Measurements from ENCODE around the gene ERGIC3. TPM values are rescaled to one million over a fixed set of nuclear protein-coding genes. Genes with fewer than 3 reads are reported as not detected.

Gene ERGIC3
- 100 to 1,000 TPM; 139 to 145 TPM for total RNA-seq

- Mint-ChIP-seq H3K4me3 (peak within 1 kb of the TSS; percentile 90 to 93), H3K9me3 (no peaks in the 10 kb centered on the region), H3K27ac (peak within 1 kb of the TSS; percentile 78), H3K4me1 (ENCODE audit: low read depth) (peaks cover 31% of the 10 kb centered on the region), H3K27me3 (ENCODE audit: low read depth) (no peaks in the 10 kb centered on the region), H3K36me3 (ENCODE audit: insufficient read depth in 2 of 2) (peaks cover 0 to 2% of the 10 kb centered on the region in 2 donors)
- ATAC-seq (replicated peaks in 1 of 2) (peak; percentile 98), DNase-seq (peak; percentile 99)
Measured at GRCh38 chr20:35541783-35542662, at the start of gene ERGIC3. Gene ERGIC3 (plus strand): TSS chr20:35542078. CDS start chr20:35542098, 20 bp downstream.

GRCh38 chr20:35492352-35492751, 49.5 kb upstream of the ERGIC3 start:
- Mint-ChIP-seq H3K9me3 (no peaks in the 10 kb centered on the region), H3K27ac (peak overlapping the region; percentile 100), H3K36me3 (ENCODE audit: insufficient read depth in 2 of 2) (peaks cover 18 to 36% of the 10 kb centered on the region in 2 donors), H3K4me3 (peak overlapping the region; percentile 100), H3K27me3 (ENCODE audit: low read depth) (no peaks in the 10 kb centered on the region), H3K4me1 (ENCODE audit: low read depth) (peaks cover 52% of the 10 kb centered on the region)
- DNase-seq, result no peak
- ATAC-seq (replicated peaks in 1 of 2), result no peak

GRCh38 chr20:35496481-35496880, 45.4 kb upstream of the ERGIC3 start:
- Mint-ChIP-seq H3K27me3 (ENCODE audit: low read depth) (no peaks in the 10 kb centered on the region), H3K36me3 (ENCODE audit: insufficient read depth in 2 of 2) (peaks cover 13 to 37% of the 10 kb centered on the region in 2 donors), H3K4me3 (no peak overlapping the region), H3K27ac (no peak overlapping the region), H3K4me1 (ENCODE audit: low read depth) (peaks cover 18% of the 10 kb centered on the region), H3K9me3 (no peaks in the 10 kb centered on the region)
- DNase-seq (no peak), ATAC-seq (replicated peaks in 1 of 2) (no peak)

- no peaks in the 10 kb centered on the region for H3K27me3 Mint-ChIP-seq (ENCODE audit: low read depth)
- no peak for ATAC-seq (replicated peaks in 1 of 2)
- no peak overlapping the region for H3K4me3 Mint-ChIP-seq
- no peak overlapping the region for H3K27ac Mint-ChIP-seq
- peaks cover 9% of the 10 kb centered on the region for H3K4me1 Mint-ChIP-seq (ENCODE audit: low read depth)
- no peaks in the 10 kb centered on the region for H3K9me3 Mint-ChIP-seq
- DNase-seq, result no peak
- peaks cover 16 to 37% of the 10 kb centered on the region in 2 donors for H3K36me3 Mint-ChIP-seq (ENCODE audit: insufficient read depth in 2 of 2)
Measured at GRCh38 chr20:35497320-35497719, 44.6 kb upstream of the ERGIC3 start.

GRCh38 chr20:35497780-35498189, 44.1 kb upstream of the ERGIC3 start:
- H3K4me1 Mint-ChIP-seq (ENCODE audit: low read depth), result peaks cover 5% of the 10 kb centered on the region
- peaks cover 16 to 40% of the 10 kb centered on the region in 2 donors for H3K36me3 Mint-ChIP-seq (ENCODE audit: insufficient read depth in 2 of 2)
- no peaks in the 10 kb centered on the region for H3K27me3 Mint-ChIP-seq (ENCODE audit: low read depth)
- H3K27ac Mint-ChIP-seq, result no peak overlapping the region
- H3K9me3 Mint-ChIP-seq, result no peaks in the 10 kb centered on the region
- no peak overlapping the region for H3K4me3 Mint-ChIP-seq
- no peak for ATAC-seq (replicated peaks in 1 of 2)
- DNase-seq, result no peak

GRCh38 chr20:35499271-35499670, 42.6 kb upstream of the ERGIC3 start:
- no peak overlapping the region for H3K4me3 Mint-ChIP-seq
- H3K27me3 Mint-ChIP-seq (ENCODE audit: low read depth), result no peaks in the 10 kb centered on the region
- peaks cover 2% of the 10 kb centered on the region for H3K4me1 Mint-ChIP-seq (ENCODE audit: low read depth)
- ATAC-seq (replicated peaks in 1 of 2) (no peak), DNase-seq (no peak)
- H3K9me3 Mint-ChIP-seq, result no peaks in the 10 kb centered on the region
- peaks cover 14 to 45% of the 10 kb centered on the region in 2 donors for H3K36me3 Mint-ChIP-seq (ENCODE audit: insufficient read depth in 2 of 2)
- H3K27ac Mint-ChIP-seq, result peak overlapping the region; percentile 17

- no peak overlapping the region for H3K27ac Mint-ChIP-seq
- no peaks in the 10 kb centered on the region for H3K9me3 Mint-ChIP-seq
- H3K4me3 Mint-ChIP-seq, result no peak overlapping the region
- no peaks in the 10 kb centered on the region for H3K27me3 Mint-ChIP-seq (ENCODE audit: low read depth)
- peaks cover 27% of the 10 kb centered on the region for H3K4me1 Mint-ChIP-seq (ENCODE audit: low read depth)
- no peak for ATAC-seq (replicated peaks in 1 of 2)
- peaks cover 11 to 35% of the 10 kb centered on the region in 2 donors for H3K36me3 Mint-ChIP-seq (ENCODE audit: insufficient read depth in 2 of 2)
- DNase-seq, result no peak
Measured at GRCh38 chr20:35502352-35502751, 39.5 kb upstream of the ERGIC3 start.

- H3K36me3 Mint-ChIP-seq (ENCODE audit: insufficient read depth in 2 of 2), result peaks cover 11 to 34% of the 10 kb centered on the region in 2 donors
- peaks cover 27% of the 10 kb centered on the region for H3K4me1 Mint-ChIP-seq (ENCODE audit: low read depth)
- ATAC-seq (replicated peaks in 1 of 2) (no peak), DNase-seq (no peak)
- no peak overlapping the region for H3K4me3 Mint-ChIP-seq
- no peaks in the 10 kb centered on the region for H3K9me3 Mint-ChIP-seq
- H3K27me3 Mint-ChIP-seq (ENCODE audit: low read depth), result no peaks in the 10 kb centered on the region
- H3K27ac Mint-ChIP-seq, result no peak overlapping the region
Measured at GRCh38 chr20:35503281-35503680, 38.6 kb upstream of the ERGIC3 start.

- Mint-ChIP-seq H3K4me3 (no peak overlapping the region), H3K27me3 (ENCODE audit: low read depth) (no peaks in the 10 kb centered on the region), H3K27ac (no peak overlapping the region), H3K9me3 (no peaks in the 10 kb centered on the region), H3K36me3 (ENCODE audit: insufficient read depth in 2 of 2) (peaks cover 11 to 33% of the 10 kb centered on the region in 2 donors), H3K4me1 (ENCODE audit: low read depth) (peaks cover 27% of the 10 kb centered on the region)
- no peak for DNase-seq
- no peak for ATAC-seq (replicated peaks in 1 of 2)
Measured at GRCh38 chr20:35503841-35504561, 37.9 kb upstream of the ERGIC3 start.

- Mint-ChIP-seq H3K36me3 (ENCODE audit: insufficient read depth in 2 of 2) (peaks cover 5 to 28% of the 10 kb centered on the region in 2 donors), H3K27ac (peak overlapping the region; percentile 26), H3K4me1 (ENCODE audit: low read depth) (peaks cover 27% of the 10 kb centered on the region), H3K27me3 (ENCODE audit: low read depth) (no peaks in the 10 kb centered on the region), H3K4me3 (no peak overlapping the region), H3K9me3 (no peaks in the 10 kb centered on the region)
- ATAC-seq (replicated peaks in 1 of 2) (no peak), DNase-seq (no peak)
Measured at GRCh38 chr20:35504751-35505150, 37.1 kb upstream of the ERGIC3 start.

- ATAC-seq (replicated peaks in 1 of 2) (no peak), DNase-seq (no peak)
- H3K4me3 Mint-ChIP-seq, result peak overlapping the region in 1 of 2 donors; percentile 2
- H3K9me3 Mint-ChIP-seq, result no peaks in the 10 kb centered on the region
- no peaks in the 10 kb centered on the region for H3K27me3 Mint-ChIP-seq (ENCODE audit: low read depth)
- H3K27ac Mint-ChIP-seq, result peak overlapping the region; percentile 45
- H3K4me1 Mint-ChIP-seq (ENCODE audit: low read depth), result peaks cover 27% of the 10 kb centered on the region
- peaks cover 5 to 26% of the 10 kb centered on the region in 2 donors for H3K36me3 Mint-ChIP-seq (ENCODE audit: insufficient read depth in 2 of 2)
Measured at GRCh38 chr20:35506179-35506578, 35.7 kb upstream of the ERGIC3 start.

- H3K36me3 Mint-ChIP-seq (ENCODE audit: insufficient read depth in 2 of 2), result peaks cover 5 to 25% of the 10 kb centered on the region in 2 donors
- peaks cover 27% of the 10 kb centered on the region for H3K4me1 Mint-ChIP-seq (ENCODE audit: low read depth)
- no peaks in the 10 kb centered on the region for H3K27me3 Mint-ChIP-seq (ENCODE audit: low read depth)
- H3K9me3 Mint-ChIP-seq, result no peaks in the 10 kb centered on the region
- peak overlapping the region; percentile 66 for H3K27ac Mint-ChIP-seq
- peak; percentile 49 to 79 for ATAC-seq (replicated peaks in 1 of 2)
- no peak overlapping the region for H3K4me3 Mint-ChIP-seq
- no peak for DNase-seq
Measured at GRCh38 chr20:35506872-35507638, 34.8 kb upstream of the ERGIC3 start.

Measured in activated T-cell treated with anti-CD3 and anti-CD28 coated beads, Interleukin-2, amount 50 U/mL, for 72 hours (primary cell).